Endodermal cell (in vitro differentiated cells): Measurements from ENCODE around the gene HOXC9. TPM values are rescaled to one million over a fixed set of nuclear protein-coding genes. Genes with fewer than 3 reads are reported as not detected.

Experiments used
- DNase-seq: peaks from one replicate; pipeline ENCODE4 v3.0.0-alpha.2; 2017
- H3K27ac ChIP-seq: 2 replicates; pipeline ENCODE4 v1.5.1; 2013; ENCODE audit warnings: mild to moderate bottlenecking, low read depth, low read length, moderate library complexity
- H3K27me3 ChIP-seq: 2 replicates; pipeline ENCODE4 v1.6.1; 2013; ENCODE audit warnings: mild to moderate bottlenecking, low read length, moderate library complexity; ENCODE audit not compliant: insufficient read depth, control insufficient read depth, poor library complexity, severe bottlenecking
- H3K36me3 ChIP-seq: 2 replicates; pipeline ENCODE4 v1.7.0; 2013; ENCODE audit warnings: mild to moderate bottlenecking, low read length, moderate library complexity; ENCODE audit not compliant: control insufficient read depth, insufficient read depth
- H3K4me1 ChIP-seq: one replicate; pipeline ENCODE4 v1.7.0; 2013; ENCODE audit warnings: low read length; ENCODE audit not compliant: control insufficient read depth, insufficient read depth
- H3K4me3 ChIP-seq: 2 replicates; pipeline ENCODE4 v1.5.1; 2013; ENCODE audit warnings: mild to moderate bottlenecking, low read length, moderate library complexity
- H3K9ac ChIP-seq: 2 replicates; pipeline ENCODE4 v1.6.1; 2013; ENCODE audit warnings: mild to moderate bottlenecking, low read length, moderate library complexity; ENCODE audit not compliant: poor library complexity, severe bottlenecking; ENCODE audit errors: extremely low read depth
- H3K9me3 ChIP-seq: 2 replicates; pipeline ENCODE4 v1.6.1; 2013; ENCODE audit warnings: mild to moderate bottlenecking, low read length, moderate library complexity; ENCODE audit not compliant: control insufficient read depth
- H3K27ac Mint-ChIP-seq: 2 replicates; pipeline ENCODE4 v1.8.0; 2020; ENCODE audit warnings: mixed read lengths
- H3K27me3 Mint-ChIP-seq: 2 replicates; pipeline ENCODE4 v1.8.0; 2021; ENCODE audit warnings: mild to moderate bottlenecking, mixed read lengths; ENCODE audit not compliant: insufficient read depth
- H3K36me3 Mint-ChIP-seq: 2 replicates; pipeline ENCODE4 v1.8.0; 2020; ENCODE audit warnings: low read depth, mixed read lengths
- H3K4me1 Mint-ChIP-seq: 2 replicates; pipeline ENCODE4 v1.8.0; 2020; ENCODE audit warnings: mixed read lengths
- H3K4me3 Mint-ChIP-seq: 2 replicates; pipeline ENCODE4 v1.8.0; 2020; ENCODE audit warnings: mild to moderate bottlenecking, moderate library complexity, mixed read lengths
- H3K9me3 Mint-ChIP-seq: 2 replicates; pipeline ENCODE4 v1.8.0; 2020; ENCODE audit warnings: mild to moderate bottlenecking, mixed read lengths
- CTCF ChIP-seq: fragments of 200-600 bp; sonication (generic); conservative IDR thresholded peaks from 2 replicates; pipeline ENCODE4 v1.5.0; 2021; ENCODE audit warnings: antibody characterized with exemption, mild to moderate bottlenecking
- WGBS, 2 experiments: methylation state at CpG; one replicate each; pipeline versions ENCODE4 v1.1.5 to v1.1.7; 2013; ENCODE audit warnings: missing lambda C conversion rate in 2 of 2, mixed read lengths in 1 of 2; ENCODE audit not compliant: insufficient coverage in 1 of 2, insufficient read length in 1 of 2; 5-methylcytosine and 5-hydroxymethylcytosine counted together
- total RNA-seq, 2 donors: library from RNA; stranded (reverse); fragmentation: NEBNext Ultra II Directional in 1 of 2; extraction: Animal tissue kit (Norgen Biotek cat#: 25700) in 1 of 2; gene quantifications; 2 replicates in 1 of 2; 3 replicates in 1 of 2; pipeline ENCODE4 v1.2.1, GENCODE V29; 2021

The HOXC9 gene
- total RNA-seq, 2 donors from 2014 or later: not detected

DNA sequence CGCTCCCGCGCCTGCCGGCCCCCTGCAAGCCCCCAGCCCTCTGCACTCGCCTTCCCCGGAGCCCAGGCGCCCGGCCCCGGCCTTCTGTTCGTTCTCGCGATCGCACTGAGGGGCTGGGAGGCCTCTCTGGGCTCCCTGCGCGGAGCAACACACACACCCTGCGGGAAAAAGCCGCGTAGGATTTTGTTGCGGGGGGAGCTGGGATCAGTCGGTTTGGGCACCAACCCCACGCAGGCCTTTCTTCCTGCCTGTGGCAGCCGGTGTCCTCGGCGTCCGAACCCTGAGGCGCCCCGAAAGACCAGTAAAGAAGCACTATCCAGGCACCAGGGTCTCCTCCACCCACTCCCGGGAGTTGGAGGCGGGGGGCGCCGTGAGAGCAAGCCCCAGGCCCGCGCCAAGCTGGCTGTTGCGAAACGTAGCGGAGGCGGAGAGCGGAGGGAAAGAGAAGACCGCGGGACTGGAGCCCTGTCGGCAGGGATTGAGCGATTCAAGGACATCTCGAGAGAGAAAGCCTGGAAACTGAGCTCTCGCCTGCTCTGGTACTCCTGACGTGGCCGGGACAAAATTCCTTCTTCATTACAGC is 31.0 kb downstream of the HOXC9 start:
- Mint-ChIP-seq H3K27me3 (peaks cover 97% of the 10 kb centered on the region), H3K9me3 (peaks cover 3% of the 10 kb centered on the region), H3K4me3 (no peak overlapping the region), H3K4me1 (peaks cover 13% of the 10 kb centered on the region), H3K36me3 (no peaks in the 10 kb centered on the region), H3K27ac (no peak overlapping the region)
- H3K4me1 ChIP-seq: no peaks in the 10 kb centered on the region
- no peak overlapping the region for H3K4me3 ChIP-seq
- TF ChIP-seq CTCF: no peak
- peaks cover 100% of the 10 kb centered on the region for H3K27me3 ChIP-seq
- no peak overlapping the region for H3K9ac ChIP-seq
- H3K9me3 ChIP-seq: peaks cover 5% of the 10 kb centered on the region
- peak overlapping the region; percentile 51 for H3K27ac ChIP-seq
- H3K36me3 ChIP-seq: no peaks in the 10 kb centered on the region
- 3 to 6% methylated on average over 20 to 46 of the region's 46 CpGs for WGBS, 2 experiments
- DNase-seq: peak; percentile 86

DNA sequence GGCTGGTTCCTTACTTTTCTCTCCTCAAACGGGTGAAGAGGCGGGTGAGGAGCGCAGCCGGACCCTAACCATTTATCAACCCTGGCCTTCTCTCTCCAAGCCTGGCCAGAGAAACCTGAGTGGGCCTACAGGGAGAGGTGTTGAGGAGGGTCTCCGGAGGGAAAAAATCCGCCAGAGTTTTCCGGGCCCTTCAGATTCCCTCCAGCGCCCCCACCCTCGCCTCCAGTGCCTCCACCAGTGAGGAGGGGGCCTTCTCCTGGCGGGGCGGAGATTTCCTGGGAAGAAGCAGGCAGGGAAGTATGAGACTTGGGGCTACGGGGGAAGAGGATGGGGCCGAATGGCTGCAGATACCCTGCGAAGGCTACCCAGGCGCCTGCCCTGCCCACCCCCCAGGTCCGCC is 31.5 kb downstream of the HOXC9 start:
- Histone ChIP-seq H3K36me3 (no peaks in the 10 kb centered on the region), H3K27ac (no peak overlapping the region), H3K27me3 (peaks cover 100% of the 10 kb centered on the region), H3K4me3 (no peak overlapping the region), H3K9ac (no peak overlapping the region), H3K4me1 (no peaks in the 10 kb centered on the region), H3K9me3 (peaks cover 5% of the 10 kb centered on the region)
- 21% methylated on average over 16 of the region's 16 CpGs; no CpG with 5 or more reads in 1 of the 2 experiments for WGBS, 2 experiments
- Mint-ChIP-seq H3K27ac (no peak overlapping the region), H3K36me3 (no peaks in the 10 kb centered on the region), H3K4me3 (no peak overlapping the region), H3K9me3 (peaks cover 3% of the 10 kb centered on the region), H3K27me3 (peaks cover 97% of the 10 kb centered on the region), H3K4me1 (peaks cover 13% of the 10 kb centered on the region)
- no peak for TF ChIP-seq CTCF
- no peak for DNase-seq

DNA sequence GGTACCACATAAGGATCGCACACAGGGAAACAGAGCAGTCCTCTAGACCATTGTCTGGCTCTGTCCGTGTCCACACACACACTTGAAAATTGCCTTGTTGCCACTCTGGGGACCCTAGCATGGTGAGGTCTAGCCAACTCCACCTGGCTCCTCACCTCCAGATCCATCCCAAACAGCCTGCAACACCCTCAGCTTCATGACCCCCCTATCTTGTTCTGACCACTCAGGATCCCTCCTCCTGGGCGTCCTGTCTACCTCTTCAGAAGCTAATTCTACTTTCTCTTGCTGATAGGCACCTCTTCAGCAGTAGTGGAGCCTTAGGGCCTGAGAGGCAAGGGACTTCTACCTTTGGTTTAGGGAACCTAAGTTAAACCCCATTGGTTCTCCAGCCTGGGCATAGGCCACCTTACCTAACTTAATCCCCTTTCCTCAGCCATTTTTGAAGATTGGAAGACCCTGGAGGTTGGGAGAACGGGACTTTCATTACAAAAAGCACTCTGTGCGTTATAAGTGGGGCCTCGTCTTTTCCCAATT is 32.2 kb downstream of the HOXC9 start:
- H3K36me3 Mint-ChIP-seq: no peaks in the 10 kb centered on the region
- Histone ChIP-seq H3K4me3 (no peak overlapping the region), H3K27ac (no peak overlapping the region), H3K9me3 (peaks cover 5% of the 10 kb centered on the region), H3K4me1 (no peaks in the 10 kb centered on the region), H3K27me3 (peaks cover 100% of the 10 kb centered on the region), H3K36me3 (no peaks in the 10 kb centered on the region), H3K9ac (no peak overlapping the region)
- peaks cover 3% of the 10 kb centered on the region for H3K9me3 Mint-ChIP-seq
- no peak overlapping the region for H3K27ac Mint-ChIP-seq
- 18 to 34% methylated on average over 5 to 6 of the region's 6 CpGs for WGBS, 2 experiments
- peaks cover 13% of the 10 kb centered on the region for H3K4me1 Mint-ChIP-seq
- peaks cover 97% of the 10 kb centered on the region for H3K27me3 Mint-ChIP-seq
- no peak overlapping the region for H3K4me3 Mint-ChIP-seq
- no peak for TF ChIP-seq CTCF
- peak; percentile 48 for DNase-seq
